Endothelial cell (in vitro differentiated cells): ENCODE data around the gene PHLDB2. TPM values are rescaled to one million over a fixed set of nuclear protein-coding genes. Genes with fewer than 3 reads are reported as not detected.

Experiments used
- DNase-seq: peaks from one replicate; pipeline ENCODE4 v3.0.0; 2021; ENCODE audit warnings: low spot score
- H3K27ac Mint-ChIP-seq: one replicate; pipeline ENCODE4 v1.8.0; 2021; ENCODE audit warnings: mixed read lengths, inconsistent platforms; ENCODE audit not compliant: unreplicated experiment
- H3K27me3 Mint-ChIP-seq: one replicate; pipeline ENCODE4 v1.8.0; 2021; ENCODE audit warnings: mild to moderate bottlenecking, moderate library complexity, mixed read lengths, inconsistent platforms; ENCODE audit not compliant: unreplicated experiment
- H3K36me3 Mint-ChIP-seq: one replicate; pipeline ENCODE4 v1.8.0; 2021; ENCODE audit warnings: mild to moderate bottlenecking, low read depth, mixed read lengths, inconsistent platforms; ENCODE audit not compliant: unreplicated experiment
- H3K4me1 Mint-ChIP-seq: one replicate; pipeline ENCODE4 v1.8.0; 2021; ENCODE audit warnings: mild to moderate bottlenecking, mixed read lengths, inconsistent platforms; ENCODE audit not compliant: unreplicated experiment
- H3K4me3 Mint-ChIP-seq: one replicate; pipeline ENCODE4 v1.8.0; 2021; ENCODE audit warnings: mild to moderate bottlenecking, mixed read lengths, inconsistent platforms; ENCODE audit not compliant: unreplicated experiment
- H3K9me3 Mint-ChIP-seq: one replicate; pipeline ENCODE4 v1.8.0; 2021; ENCODE audit warnings: mixed read lengths, inconsistent platforms; ENCODE audit not compliant: unreplicated experiment
- CTCF ChIP-seq: fragments of 200-600 bp; sonication (generic); IDR thresholded peaks from one replicate; pipeline ENCODE4 v1.5.0; 2021; ENCODE audit warnings: antibody characterized with exemption; ENCODE audit not compliant: unreplicated experiment
- total RNA-seq: library from RNA; stranded (reverse); fragmentation: NEBNext Ultra II Directional; extraction: Animal tissue kit (Norgen Biotek cat#: 25700); gene quantifications from one replicate; pipeline ENCODE4 v1.2.1, GENCODE V29; 2021; ENCODE audit not compliant: unreplicated experiment

PHLDB2 gene
- total RNA-seq, 1 donor from 2014 or later: 47.8 TPM

- Mint-ChIP-seq H3K27me3 (peaks cover 4% of the 10 kb centered on the region), H3K9me3 (no peaks in the 10 kb centered on the region), H3K36me3 (no peaks in the 10 kb centered on the region), H3K4me1 (peaks cover 8% of the 10 kb centered on the region), H3K4me3 (no peak overlapping the region), H3K27ac (no peak overlapping the region)
- DNase-seq: peak; percentile 49
- TF ChIP-seq CTCF: peak; percentile 35
Measured at GRCh38 chr3:112013058-112013783, 154.2 kb downstream of the PHLDB2 start.

- Mint-ChIP-seq H3K4me3 (no peak overlapping the region), H3K36me3 (no peaks in the 10 kb centered on the region), H3K27me3 (peaks cover 2% of the 10 kb centered on the region), H3K27ac (no peak overlapping the region), H3K9me3 (no peaks in the 10 kb centered on the region), H3K4me1 (peaks cover 8% of the 10 kb centered on the region)
- no peak for TF ChIP-seq CTCF
- DNase-seq: no peak
Measured at GRCh38 chr3:112013784-112014143, 154.7 kb downstream of the PHLDB2 start.

GRCh38 chr3:112017091-112017490, 158.0 kb downstream of the PHLDB2 start:
- no peaks in the 10 kb centered on the region for H3K9me3 Mint-ChIP-seq
- no peak for TF ChIP-seq CTCF
- no peak for DNase-seq
- peaks cover 4% of the 10 kb centered on the region for H3K27me3 Mint-ChIP-seq
- H3K36me3 Mint-ChIP-seq: no peaks in the 10 kb centered on the region
- no peak overlapping the region for H3K4me3 Mint-ChIP-seq
- no peak overlapping the region for H3K27ac Mint-ChIP-seq
- H3K4me1 Mint-ChIP-seq: no peaks in the 10 kb centered on the region

- Mint-ChIP-seq H3K4me3 (no peak overlapping the region), H3K9me3 (no peaks in the 10 kb centered on the region), H3K36me3 (no peaks in the 10 kb centered on the region), H3K27ac (no peak overlapping the region), H3K27me3 (peaks cover 4% of the 10 kb centered on the region), H3K4me1 (no peaks in the 10 kb centered on the region)
- DNase-seq: no peak
- TF ChIP-seq CTCF: no peak
Measured at GRCh38 chr3:112018712-112019111, 159.6 kb downstream of the PHLDB2 start.

GRCh38 chr3:112019716-112020115, 160.7 kb downstream of the PHLDB2 start:
- H3K36me3 Mint-ChIP-seq: no peaks in the 10 kb centered on the region
- no peak for DNase-seq
- H3K4me3 Mint-ChIP-seq: no peak overlapping the region
- peaks cover 4% of the 10 kb centered on the region for H3K27me3 Mint-ChIP-seq
- H3K27ac Mint-ChIP-seq: no peak overlapping the region
- no peaks in the 10 kb centered on the region for H3K4me1 Mint-ChIP-seq
- TF ChIP-seq CTCF: no peak
- no peaks in the 10 kb centered on the region for H3K9me3 Mint-ChIP-seq
